GM21515 (cell line): Measurements from ENCODE around the gene SEZ6.

Source experiments
- ATAC-seq: cut with Tn5 transposase; IDR thresholded peaks from one replicate; pipeline ENCODE4 v1.9.1; 2021; ENCODE audit not compliant: unreplicated experiment

Gene SEZ6

DNA sequence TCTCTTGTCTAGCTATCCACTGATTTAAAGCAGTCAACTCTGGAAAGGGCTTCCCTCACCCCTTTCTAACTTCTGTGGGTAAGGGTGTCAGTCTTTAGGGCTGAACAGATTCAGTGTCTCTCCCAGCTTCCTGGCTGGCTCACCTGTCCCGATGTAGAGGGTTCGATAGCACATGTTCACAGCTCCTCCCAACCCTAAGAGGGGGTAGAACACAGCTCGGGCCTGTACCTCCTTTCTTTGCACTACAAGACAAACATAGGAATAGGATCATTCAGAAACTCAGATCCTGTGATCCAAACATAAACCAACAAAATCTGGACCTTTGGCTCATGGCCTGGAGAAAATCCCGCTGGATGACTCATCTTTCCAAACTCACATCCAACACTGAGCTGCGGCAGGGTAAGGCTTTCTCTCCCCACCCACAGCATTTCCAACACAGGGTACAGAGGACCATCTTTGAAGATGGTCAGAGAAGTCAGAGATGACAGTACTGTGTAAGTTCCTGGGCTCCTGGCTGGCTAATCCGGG, 97.1 kb downstream of the SEZ6 start:
- ATAC-seq = no peak

GRCh38 chr17:28907709-28908475, 97.9 kb downstream of the SEZ6 start:
- ATAC-seq = no peak

- ATAC-seq = no peak
Measured at GRCh38 chr17:28906706-28907438, 99.0 kb downstream of the SEZ6 start.

DNA sequence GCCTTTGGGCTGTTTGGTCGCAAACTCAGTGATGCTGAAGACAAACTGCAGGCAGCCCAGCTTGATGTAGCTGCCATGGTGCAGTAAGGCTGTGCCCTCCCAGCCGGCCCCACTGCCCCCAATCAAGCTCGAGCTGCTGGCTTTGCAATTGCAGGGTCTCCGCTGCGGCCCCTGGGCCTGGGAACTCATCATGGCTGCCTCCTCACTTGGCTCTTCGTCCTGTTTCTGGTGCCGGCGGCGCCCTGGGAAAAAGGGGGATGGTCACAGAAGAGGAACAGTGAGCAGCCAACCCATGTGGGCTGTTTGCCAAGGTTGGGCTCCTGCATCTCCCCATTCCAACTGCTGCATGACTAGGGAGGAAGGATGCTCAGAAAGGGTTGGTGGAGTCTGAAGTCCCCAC, 99.6 kb downstream of the SEZ6 start:
- no peak for ATAC-seq
